NCI-H1436 (cell line): ENCODE data around the gene DISC1.
A peak's percentile ranks its signal among the peaks of the same experiment; 100 is the strongest.
"Not testable (repeated sequence)": the region's sequence is repeated elsewhere in the genome, so short reads cannot be mapped to it uniquely, and the experiment has no call there.

ENCODE experiments used
- DNase-seq: peaks from one replicate; lab custom pipeline; 2025; lab: John Stamatoyannopoulos, UW

The DISC1 gene

GRCh38 chr1:231701306-231701705, 74.7 kb downstream of the DISC1 start:
- DNase-seq: no peak

- DNase-seq: no peak
Measured at GRCh38 chr1:231702331-231702730, 75.7 kb downstream of the DISC1 start.

DNA sequence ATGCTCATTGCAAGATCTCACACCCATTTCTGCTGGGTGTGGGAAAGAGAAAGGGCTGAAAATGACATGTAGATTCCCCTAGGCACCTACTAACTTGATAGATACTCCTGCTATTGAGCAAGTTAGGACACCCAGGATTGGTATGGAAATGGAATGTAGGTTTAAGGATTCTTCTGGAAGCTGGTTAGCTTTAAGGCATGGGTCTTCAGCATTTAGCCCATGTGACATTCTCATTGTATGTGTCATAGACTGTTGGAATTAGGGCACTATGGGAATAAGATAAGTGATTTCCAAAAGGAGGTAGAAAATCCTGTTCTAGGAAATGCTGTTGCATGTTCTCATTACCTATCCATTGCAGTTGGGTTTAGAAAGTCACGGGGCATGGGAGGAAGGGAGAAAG, 76.2 kb downstream of the DISC1 start:
- no peak for DNase-seq

DNA sequence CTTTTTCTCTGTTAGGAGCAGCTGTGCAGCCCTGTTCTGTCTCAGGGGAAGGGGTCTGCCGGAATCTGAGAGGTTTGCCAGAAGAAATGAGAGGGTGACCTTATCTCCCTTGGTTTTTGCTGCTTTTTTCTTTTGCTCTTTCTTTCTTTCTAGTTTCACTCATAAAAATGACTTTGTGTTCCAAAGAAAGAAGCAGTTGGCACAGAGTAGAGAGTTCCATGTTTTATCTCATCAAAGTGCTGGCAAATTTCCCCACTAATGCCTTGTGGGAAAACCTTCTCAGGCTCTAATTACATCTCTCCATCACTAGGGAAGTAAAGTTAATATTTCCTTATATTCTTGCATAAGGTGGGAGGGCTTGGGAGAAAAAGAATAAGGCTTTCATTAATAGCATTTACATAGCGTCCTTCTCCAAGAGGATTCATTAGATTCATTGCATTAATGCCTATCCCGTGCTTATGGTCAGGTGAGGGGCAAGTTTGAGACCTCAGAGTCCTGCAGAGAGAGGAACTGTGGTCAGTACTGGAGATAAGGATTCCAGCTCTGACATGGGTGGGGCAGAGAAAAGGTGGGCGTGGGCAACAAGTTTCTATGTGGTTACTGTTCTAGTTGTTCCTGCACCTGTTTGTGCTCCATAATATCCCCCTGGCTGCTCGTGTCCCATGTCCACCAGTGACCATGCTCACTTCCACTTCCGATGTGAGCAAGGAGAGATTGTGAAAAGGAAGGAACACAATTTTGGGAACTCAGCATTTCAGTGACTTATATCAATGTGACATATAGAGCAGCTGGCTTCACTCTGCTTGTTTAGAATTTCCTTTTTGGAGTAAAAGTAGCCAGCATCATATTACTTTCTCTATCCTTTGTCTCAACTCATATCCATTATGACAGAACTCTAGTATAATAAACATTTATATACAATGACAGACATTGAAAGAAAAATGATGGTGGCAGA, 79.5 kb downstream of the DISC1 start:
- DNase-seq: no peak

DNA sequence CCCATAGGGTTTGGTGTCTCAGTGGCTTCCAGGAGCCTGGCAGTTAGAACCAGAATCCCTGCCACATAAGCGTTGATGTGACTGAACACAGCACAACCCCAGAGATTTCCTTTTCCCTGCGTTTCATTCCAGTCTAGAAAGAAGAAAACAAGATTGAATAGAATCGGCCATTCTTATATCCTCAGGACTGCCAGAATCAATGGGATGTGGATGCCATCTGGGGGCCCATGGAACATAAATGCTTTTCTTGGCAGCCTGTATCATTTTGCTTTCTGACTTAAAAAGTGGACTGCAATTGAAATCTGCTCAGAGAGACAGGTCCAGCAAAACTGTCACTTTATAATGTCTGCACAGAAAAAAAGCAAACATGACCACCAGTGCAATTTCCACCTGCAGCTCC, 80.3 kb downstream of the DISC1 start:
- DNase-seq: no peak

- no peak for DNase-seq
Measured at GRCh38 chr1:231707407-231707806, 80.8 kb downstream of the DISC1 start.

DNA sequence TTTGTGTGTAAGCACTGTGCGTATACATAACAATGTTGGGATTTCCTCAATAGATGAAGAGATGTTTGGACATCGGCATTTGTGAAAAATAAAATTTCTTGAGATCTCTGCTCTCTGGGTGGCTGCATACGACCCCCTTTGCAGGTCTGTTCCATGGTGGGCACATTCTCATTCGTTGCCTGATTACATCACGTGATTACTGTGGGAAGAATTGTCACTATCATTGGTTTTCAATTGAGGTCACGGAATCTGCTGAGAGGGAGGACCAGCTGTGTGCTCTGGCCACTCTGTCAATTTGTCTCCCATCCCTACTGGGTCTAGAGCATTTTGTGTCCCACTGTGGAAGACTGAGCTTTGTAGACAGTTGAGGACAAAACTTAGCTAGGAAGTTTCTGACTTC, 81.8 kb downstream of the DISC1 start:
- DNase-seq: no peak

GRCh38 chr1:231714440-231714839, 87.8 kb downstream of the DISC1 start:
- DNase-seq: no peak

DNA sequence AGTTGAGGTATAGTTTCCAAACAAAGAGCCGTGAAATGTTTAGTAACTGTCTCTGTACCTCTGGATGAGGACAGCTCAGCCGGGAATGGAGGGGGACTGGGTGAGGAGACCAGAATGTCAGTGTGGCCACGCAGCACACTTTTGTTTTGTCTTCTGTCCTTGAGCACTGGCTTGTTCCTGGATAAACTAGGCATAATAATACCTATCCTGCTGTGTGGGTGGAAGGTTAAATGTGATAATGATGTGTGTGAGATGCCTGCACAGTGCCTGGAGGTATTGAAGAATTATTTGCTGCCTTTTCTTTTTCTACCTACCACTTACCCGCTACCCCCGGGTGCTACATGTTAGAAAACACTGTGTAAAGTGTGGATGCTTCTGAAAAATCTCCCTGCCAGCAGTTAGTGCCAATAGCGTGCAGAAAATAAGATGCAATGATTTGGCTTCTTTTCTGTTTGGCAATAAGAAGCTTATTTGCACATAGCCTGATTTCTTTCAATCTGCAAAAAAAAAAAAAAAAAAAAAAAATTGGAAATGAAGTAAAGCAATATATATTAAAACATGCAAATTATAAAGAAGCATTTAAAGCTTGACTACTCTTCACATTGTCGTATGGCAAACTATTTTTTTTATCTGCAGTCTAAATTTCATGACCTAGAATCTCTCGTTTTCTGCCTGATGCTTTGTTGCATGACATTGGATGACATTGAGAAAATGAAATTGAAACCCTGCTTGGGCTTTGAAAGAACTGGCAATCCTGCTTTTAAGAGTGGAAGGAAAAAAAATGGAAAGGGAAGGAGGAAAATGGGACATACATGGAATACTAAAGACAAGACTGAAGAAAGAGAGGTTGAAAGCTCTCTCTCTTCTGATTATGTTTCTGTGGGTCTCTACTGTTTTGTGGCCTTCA, 89.5 kb downstream of the DISC1 start:
- DNase-seq: no peak

- no peak for DNase-seq
Measured at GRCh38 chr1:231716879-231717278, 90.3 kb downstream of the DISC1 start.

DNA sequence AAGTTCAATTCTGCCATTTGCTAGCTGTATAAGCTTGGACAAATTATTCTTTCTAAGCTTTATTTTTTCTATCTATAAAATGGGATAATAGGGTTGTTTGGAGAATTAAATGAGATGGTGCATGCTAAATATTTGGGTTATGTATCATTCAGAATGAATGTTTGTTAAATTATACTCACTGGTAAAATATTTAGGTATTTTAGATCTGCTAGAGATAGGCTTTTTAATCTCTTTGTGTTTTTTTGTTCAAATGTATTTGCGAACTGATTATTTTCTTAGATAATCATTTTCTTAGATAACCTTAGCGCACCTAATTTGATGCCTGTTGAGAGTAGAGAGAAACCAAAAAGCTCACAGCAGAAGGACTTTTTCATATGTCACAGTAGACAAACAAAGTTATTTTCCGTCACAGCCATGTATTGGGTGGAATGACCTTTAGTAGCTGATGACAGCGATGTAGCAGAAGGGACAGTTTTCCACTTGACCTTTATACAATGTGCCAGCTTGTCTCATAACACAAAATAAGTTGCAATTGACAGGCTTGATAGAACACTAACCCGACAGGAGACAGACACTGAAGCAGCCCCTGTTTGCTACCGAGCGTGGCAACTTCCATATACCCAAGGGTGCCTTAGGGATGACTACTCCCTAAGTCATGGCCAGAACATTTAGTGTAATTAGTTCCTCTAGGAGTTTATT, 93.0 kb downstream of the DISC1 start:
- DNase-seq: no peak

DNA sequence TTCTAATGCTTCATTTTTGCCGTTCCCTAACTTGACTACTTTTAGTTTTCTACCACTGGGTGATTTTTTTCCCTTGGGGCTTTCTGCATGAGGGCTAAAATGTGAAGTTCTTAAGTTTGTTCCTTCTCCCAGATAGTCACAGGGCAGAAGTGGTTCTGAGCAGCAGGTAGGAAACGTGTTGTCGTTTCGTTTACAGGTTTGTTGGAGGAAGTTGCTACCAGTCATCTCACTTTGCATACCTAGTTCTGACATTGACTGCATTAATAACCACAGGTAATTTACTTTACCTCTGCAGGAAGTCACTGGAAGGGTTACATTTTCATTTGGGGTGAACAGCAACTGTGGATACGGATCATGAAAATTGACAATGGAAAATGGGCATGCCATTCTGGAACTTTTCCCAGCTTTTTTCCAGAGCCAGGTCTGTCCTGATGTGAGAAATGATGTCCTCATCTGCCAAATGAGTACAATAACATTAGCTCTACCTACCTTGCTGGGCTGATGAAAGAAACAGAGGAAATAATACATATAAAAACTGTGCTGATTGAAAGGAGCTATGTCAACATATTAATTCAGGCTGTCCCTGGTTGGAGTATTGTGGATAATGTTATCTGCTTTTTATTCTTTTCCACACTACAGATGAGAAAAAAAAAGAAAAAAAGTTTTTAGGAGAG, 94.2 kb downstream of the DISC1 start:
- DNase-seq: no peak

GRCh38 chr1:231721436-231721835, 94.8 kb downstream of the DISC1 start:
- DNase-seq: no peak

GRCh38 chr1:231722356-231722755, 95.8 kb downstream of the DISC1 start:
- DNase-seq: no peak

GRCh38 chr1:231723146-231723545, 96.6 kb downstream of the DISC1 start:
- no peak for DNase-seq

- DNase-seq: peak; percentile 24
Measured at GRCh38 chr1:231724041-231724440, 97.5 kb downstream of the DISC1 start.

DNA sequence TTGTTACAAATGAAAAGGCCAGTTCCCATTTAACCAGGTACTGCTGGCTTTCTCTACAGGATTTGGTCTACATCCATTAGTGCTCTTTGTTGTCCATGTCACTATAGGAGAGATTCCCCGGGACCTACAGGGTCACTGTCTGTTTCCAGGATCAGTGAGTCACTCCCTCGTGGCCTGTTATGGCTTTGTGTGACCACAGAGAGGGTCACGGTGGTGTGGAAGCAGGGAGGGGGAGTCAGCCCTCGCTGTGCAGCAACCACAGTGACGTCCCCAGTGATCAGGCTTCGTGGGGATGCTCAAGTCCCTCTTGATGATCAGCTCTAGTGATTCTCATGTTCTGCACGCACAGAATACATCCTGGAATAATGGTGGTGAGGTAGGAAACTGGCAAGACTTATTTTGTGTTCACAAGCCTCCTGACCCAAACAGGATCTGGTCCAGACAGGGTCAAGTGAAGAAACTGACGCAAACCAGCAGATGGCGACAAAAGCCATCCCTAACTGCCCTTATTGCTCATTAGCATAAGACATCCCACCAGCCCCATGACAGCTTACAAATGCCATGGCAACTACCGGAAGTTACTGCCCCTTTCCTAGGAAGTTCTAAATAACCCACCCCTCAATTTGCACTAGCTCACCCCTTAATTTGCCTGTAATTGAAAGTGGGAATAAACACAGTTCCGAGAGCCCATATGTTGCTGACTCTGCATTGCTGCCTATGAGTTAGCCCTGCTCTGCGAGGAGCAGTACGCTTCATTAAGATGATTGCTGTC, 98.5 kb downstream of the DISC1 start:
- DNase-seq: peak; percentile 30

DNA sequence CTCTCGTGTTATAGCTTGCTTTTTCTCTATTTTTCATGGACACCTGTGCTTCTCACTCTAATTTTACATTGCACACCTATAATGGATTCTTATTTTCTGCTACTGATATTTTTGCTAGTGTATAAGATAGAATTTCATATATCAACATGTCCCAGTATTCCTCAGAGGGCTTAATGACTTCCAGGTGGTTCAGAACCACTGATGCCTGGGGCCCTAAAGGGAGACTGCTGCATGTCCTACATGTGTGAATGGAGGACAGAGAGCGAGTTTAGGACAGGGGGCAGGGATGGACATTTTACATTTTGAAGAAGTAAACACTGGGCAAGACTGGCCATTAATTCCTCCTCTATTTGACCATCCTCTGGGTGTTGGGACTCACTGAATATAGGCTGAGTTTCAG, 100.6 kb downstream of the DISC1 start:
- DNase-seq: no peak

DNA sequence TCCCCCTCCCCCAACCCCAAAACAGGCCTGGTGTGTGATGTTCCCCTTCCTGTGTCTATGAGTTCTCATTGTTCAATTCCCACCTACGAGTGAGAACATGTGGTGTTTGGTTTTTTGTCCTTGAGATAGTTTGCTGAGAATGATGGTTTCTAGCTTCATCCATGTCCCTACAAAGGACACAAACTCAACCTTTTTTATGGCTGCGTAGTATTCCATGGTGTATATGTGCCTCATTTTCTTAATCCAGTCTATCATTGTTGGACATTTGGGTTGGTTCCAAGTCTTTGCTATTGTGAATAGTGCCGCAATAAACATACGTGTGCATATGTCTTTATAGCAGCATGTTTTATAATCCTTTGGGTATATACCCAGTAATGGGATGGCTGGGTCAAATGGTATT, 102.4 kb downstream of the DISC1 start:
- DNase-seq: not testable (repeated sequence)

GRCh38 chr1:231729544-231729943, 103.0 kb downstream of the DISC1 start:
- DNase-seq: no peak

GRCh38 chr1:231731268-231731667, 104.7 kb downstream of the DISC1 start:
- no peak for DNase-seq
